Activated CD4-positive, alpha-beta T cell treated with anti-CD3 and anti-CD28 coated beads, Interleukin-2, amount 50 U/mL, for 48 hours (primary cell): ENCODE results near the gene COL18A1.
A peak's percentile ranks its signal among the peaks of the same experiment; 100 is the strongest.
"Not testable (repeated sequence)": the region's sequence is repeated elsewhere in the genome, so short reads cannot be mapped to it uniquely, and the experiment has no call there.

Experiments used
- DNase-seq, 2 experiments: peaks; one replicate each; pipeline ENCODE4 v3.0.0-alpha.2; 2020

The COL18A1 gene

GRCh38 chr21:45404730-45405270 lies at the start of gene COL18A1:
Gene COL18A1 (plus strand): TSS chr21:45405165. CDS start chr21:45405231, 66 bp downstream.
- peak; percentile 36 to 44 for DNase-seq

DNA sequence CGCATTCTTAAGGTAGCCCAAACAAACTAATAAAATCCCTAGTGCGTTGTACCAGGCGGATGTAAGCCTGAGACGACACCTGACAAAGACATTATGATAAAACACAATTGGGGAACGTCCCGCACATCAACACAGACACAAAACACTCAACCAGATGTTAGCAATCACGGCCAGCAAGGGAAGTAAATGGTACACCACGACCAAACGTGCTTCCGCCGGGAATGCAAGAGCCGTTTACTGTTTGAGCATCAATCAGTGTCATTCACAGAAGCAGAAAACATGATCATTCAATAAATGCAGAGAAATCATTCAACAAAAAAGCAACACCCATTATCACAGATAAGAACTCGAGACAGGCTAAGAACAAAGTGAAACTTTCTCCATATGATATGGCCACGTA lies 49.4 kb upstream of the COL18A1 start:
- no peak for DNase-seq

DNA sequence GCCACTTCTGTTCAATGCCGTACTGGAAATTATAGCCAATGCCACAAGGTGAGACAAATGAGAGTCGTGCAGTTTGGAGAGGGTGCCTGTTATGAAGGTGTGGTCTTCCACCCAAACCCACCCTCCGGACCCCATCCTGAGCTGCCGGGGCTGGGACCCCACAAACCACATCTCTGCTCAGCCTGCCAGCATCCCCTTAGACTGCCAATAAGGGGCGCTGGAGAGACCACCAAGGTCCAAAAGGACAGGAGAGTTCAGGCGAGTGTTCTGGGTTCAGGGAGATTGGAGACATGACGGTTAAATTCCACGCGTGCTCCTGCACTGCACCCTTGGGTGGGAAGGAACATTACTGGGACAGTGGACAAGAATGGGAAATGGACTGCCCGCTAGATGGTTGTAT lies 48.7 kb upstream of the COL18A1 start:
- DNase-seq = no peak

GRCh38 chr21:45356653-45357435 lies 48.1 kb upstream of the COL18A1 start:
- DNase-seq = no peak

DNA sequence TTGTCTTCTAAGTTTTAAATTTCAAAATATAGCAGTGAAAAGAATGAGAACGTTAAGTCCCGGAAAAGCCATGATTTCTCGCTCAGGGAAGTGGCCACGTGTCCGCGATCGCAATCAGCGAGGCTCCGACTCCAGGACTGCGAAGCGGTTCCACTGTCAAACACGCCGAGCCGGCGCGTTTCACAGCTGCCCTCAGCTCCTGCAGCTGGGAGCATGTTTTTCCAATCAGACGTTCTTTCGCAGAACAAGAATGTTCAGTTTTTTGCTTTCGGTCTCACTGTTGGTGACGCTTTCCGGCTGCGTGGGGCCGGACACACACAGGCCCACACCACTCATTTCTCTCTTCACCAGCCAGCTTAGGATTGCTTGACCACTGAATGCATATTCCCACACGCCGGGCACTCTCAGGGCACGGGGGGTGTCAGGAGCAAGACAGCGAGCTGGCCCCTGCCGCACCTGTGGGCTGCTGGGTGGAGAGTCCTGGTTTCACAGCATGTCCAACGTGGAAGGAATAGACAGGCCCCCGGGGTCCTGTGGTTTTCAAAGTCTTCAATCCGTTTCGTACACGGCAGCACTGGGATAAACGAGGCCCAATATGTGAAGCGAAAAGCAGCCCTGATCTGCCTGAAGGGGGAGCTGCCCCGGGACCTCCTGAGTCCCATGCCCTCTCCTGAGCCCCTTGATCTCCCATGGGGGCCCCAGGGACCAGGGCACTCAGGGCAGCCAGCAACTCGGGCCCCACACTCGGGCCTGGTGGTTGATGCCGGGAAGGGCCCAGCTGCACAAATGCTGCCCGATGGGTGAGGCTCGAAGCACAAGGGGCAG lies 47.3 kb upstream of the COL18A1 start:
- DNase-seq = no peak

- DNase-seq = no peak
Measured at GRCh38 chr21:45358261-45358670, 46.7 kb upstream of the COL18A1 start.

- no peak for DNase-seq
Measured at GRCh38 chr21:45358711-45359310, 46.2 kb upstream of the COL18A1 start.

DNA sequence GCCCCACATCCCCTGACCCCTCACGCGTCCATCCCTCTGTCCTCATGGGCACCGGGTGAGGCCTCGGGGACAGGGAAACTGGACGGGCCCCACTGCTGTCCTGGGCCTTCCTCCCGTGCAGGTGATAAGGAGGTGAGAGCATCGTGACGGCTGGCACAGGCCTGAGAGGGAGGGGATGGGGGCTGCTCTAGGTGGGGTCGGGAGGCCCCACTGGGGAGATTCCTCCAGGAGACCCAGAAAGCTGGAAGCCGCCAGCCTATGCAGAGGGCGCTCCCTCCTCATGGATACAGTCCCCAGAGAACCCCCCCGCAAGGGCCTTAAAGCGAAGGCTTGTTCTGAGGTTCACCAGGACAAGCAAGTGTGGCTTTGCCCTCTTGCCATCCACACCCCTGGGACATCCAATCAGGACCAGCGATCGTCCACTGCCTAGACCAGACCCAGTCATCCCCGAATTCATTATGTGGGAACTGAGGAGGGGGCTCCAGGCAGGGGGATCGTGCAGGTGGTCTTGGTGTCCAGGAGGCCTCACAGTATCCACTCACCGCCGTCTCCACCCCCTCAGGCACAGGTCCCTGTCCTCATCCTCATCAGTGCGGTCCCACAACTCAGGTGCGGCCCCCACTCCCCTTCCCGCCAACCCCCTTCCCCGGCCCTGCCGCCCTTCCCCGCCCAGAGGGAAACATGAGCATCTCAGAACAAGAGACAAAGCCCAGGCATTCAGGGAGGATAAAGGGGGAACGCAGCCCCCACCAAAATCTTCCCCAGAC lies 45.3 kb upstream of the COL18A1 start:
- DNase-seq = no peak

DNA sequence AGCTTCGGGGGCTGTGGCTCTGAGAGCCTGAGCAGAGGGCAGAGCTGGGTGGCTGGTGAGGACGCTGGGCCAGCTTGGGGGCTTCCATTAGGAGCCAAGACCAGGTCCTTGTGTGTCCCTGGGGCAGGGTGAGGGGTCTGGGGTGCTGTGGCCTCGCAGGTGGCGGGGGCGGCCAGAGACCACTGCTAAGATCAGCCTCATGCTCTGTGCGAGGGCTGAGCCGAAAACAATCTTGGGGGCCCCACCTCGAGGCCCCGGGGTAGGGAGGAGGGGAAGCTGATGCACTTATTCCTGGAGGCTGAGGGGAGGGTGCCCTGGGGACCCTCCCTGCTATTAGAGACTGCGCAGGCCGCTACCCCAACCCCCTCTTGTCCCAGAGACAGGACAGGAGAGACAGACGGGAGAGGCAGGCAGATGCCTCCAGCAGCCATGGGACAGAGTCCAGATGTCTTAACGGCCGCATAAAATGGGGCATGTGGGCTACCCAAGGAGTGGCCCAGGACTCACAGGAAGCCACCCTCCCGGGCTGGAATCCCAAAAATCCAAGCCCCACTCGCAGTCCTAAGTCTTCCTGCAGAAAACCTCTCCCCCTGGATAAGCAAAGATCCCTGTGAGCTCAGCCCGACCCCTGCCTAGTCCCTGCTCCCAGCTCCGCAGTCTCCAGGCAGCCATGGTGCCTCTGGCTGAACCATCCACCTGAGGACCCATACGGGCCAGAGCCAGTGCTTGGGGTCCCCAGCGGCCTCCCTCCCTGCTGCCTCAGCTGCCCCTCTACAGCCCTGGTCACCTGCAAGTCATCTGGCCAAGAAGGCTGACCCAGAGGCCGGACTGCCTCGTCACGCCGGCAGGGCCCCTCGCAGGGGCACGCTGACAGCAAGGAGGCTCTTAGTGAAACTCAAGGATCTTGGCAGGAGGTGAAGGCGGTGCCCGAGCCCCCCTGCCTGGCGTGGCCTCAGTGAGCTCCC lies 43.6 kb upstream of the COL18A1 start:
- DNase-seq = no peak

GRCh38 chr21:45362077-45362747 lies 42.8 kb upstream of the COL18A1 start:
- DNase-seq = no peak

DNA sequence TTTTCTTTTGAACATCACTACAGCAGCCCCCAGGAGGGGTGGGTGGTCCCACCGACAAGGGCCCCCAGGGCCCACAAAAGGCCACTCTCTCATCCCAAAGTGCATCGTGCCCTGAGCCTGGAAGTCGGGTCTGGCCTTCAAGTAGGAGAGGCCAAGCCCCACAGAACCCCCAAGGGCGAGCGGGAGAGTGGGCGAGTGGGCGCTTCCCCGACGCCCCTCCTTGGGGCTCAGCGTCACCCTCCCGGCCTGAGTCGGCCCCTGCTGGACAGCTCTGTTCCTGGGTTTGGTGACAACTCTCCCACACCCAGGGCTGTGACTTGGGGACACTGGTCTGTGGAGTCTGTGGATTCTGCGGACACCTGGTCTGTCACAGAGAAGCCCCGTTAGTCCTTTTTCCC lies 42.2 kb upstream of the COL18A1 start:
- DNase-seq = no peak

- not testable (repeated sequence) for DNase-seq
Measured at GRCh38 chr21:45363272-45363671, 41.7 kb upstream of the COL18A1 start.

DNA sequence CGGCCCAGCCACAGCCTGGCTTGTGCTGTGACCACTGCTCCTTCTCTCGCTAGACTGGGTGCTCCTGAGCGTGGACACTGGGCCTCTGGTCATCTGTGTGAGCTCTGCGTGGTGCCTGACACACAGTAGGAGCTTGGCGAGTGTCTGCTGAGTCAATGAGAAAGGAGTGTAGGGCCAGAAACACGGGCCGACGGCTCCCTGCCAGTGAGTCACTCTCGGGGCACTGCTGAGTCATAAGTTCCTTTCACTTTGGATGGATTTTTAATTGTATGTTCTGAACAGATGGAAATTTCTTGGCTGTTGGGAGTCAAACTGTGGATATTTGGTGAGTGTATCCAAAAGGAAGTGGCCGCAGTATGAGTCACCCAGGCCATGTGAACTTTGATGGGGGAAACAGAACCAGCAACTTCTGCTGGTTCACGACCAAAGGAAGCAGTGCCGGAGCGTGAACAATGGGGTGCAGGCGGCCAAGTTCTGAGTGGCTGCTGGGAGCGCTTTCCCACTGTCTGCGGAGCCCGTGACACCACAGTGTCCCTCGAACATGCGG lies 41.0 kb upstream of the COL18A1 start:
- peak; percentile 52 to 66 for DNase-seq

DNA sequence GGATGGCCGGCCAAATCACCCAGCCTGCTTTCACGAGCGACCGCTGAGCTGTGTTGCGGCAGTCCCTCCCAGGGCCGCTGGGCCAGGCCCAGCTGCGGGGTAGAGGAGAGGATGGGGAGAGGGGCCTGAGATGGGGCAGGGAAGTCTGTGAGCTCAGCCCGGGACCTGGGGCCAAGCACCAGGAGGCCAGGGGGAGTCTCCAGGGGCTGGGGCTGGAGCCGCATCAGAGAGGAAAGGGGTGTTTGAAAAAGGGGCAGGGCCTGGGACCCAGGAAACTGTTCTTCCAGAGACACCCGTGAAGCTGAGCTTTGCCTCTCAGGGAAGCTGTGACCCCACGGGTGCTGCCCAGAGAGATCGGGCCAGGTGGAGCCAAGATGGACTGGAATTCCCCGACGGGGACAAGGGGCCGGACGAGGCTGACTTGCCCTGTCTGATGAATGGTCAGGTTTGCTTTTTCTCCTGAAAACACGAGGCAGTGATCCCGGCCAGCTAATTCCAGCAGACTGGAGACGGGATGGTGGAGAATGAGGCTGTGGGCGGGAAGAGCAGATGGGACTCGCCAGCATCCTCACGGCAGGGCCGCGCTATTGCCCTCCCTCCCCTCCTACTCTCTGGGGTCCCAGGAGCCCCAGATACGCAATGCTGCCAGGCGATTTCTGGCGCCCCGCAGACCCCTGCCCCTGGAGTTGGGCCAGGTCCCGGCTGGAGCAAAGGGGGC lies 40.3 kb upstream of the COL18A1 start:
- DNase-seq = no peak

- no peak for DNase-seq
Measured at GRCh38 chr21:45365186-45365607, 39.8 kb upstream of the COL18A1 start.

DNA sequence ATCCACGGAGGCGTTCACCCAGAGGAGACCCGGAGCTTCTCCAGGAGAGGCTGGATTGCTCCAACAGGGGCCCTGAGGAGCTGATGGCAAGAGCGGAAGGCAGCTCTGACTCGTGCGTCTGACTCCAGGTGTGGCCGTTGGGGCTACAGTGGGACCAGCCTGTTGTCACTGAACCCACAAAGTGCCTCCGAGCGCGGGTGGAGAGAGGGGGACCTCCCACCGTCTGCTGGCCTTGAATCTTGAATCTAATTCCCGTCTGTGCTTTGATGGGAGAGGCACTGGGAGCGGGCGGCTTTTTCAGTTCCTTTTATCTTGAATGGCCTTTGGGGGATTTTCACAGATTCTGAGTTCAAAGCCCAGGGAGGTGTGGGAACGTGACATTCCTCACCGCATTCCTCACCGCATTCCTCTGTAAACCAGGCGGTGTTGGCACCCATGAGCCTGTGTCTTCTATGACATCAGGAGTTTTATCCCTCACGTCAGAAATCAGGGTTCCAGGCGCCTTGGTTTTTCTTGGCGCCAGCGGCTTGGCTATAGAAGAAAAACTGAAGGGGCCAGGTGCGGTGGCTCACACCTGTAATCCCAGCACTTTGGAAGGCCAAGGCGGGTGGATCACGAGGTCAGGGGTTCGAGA lies 39.2 kb upstream of the COL18A1 start:
- no peak for DNase-seq

GRCh38 chr21:45366476-45366875 lies 38.5 kb upstream of the COL18A1 start:
- DNase-seq = no peak

GRCh38 chr21:45366931-45367401 lies 38.0 kb upstream of the COL18A1 start:
- no peak for DNase-seq
